Left kidney (tissue), 8 donors: ENCODE data around the gene VPS26A. TPM values are rescaled to one million over a fixed set of nuclear protein-coding genes. Genes with fewer than 3 reads are reported as not detected.

Source experiments
- DNase-seq: peaks from one replicate; pipeline ENCODE4 v3.0.0-alpha.2; 2013
- long read RNA-seq, 8 donors: transcript quantifications; one replicate each; lab custom pipeline, GENCODE V29; 2026
- polyA plus RNA-seq: library from polyadenylated mRNA; unstranded; fragments of 120-200 nt; gene quantifications from one replicate; pipeline ENCODE4 v1.2.1, GENCODE V29; 2013; ENCODE audit not compliant: insufficient read length

VPS26A gene
- 94.5 TPM for polyA plus RNA-seq
- long read RNA-seq, donor 1, transcript VPS26A-201 (9 exons, 2,697 nt), result major isoform, 22 of 34 reads
- long read RNA-seq, donor 1, partial matches to known transcripts, result 11 of 34 reads
- long read RNA-seq, donor 1, other reads (novel, unspliced or antisense), result 0 of 34 reads
- long read RNA-seq, donor 2, transcript VPS26A-201 (9 exons, 2,697 nt), result major isoform, 18 of 36 reads
- long read RNA-seq, donor 2, partial matches to known transcripts, result 18 of 36 reads
- long read RNA-seq, donor 2, other reads (novel, unspliced or antisense), result 0 of 36 reads
- long read RNA-seq, donor 3, transcript VPS26A-201 (9 exons, 2,697 nt), result major isoform, 14 of 29 reads
- long read RNA-seq, donor 3, partial matches to known transcripts, result 14 of 29 reads
- long read RNA-seq, donor 3, other reads (novel, unspliced or antisense), result 0 of 29 reads
- long read RNA-seq, donor 4, partial matches to known transcripts, result 0 of 1 reads
- long read RNA-seq, donor 4, other reads (novel, unspliced or antisense), result 0 of 1 reads
- long read RNA-seq, donor 5, transcript VPS26A-201 (9 exons, 2,697 nt), result major isoform, 25 of 41 reads
- long read RNA-seq, donor 5, partial matches to known transcripts, result 16 of 41 reads
- long read RNA-seq, donor 5, other reads (novel, unspliced or antisense), result 0 of 41 reads
- long read RNA-seq, donor 6, transcript VPS26A-201 (9 exons, 2,697 nt), result major isoform, 24 of 35 reads
- long read RNA-seq, donor 6, partial matches to known transcripts, result 11 of 35 reads
- long read RNA-seq, donor 6, other reads (novel, unspliced or antisense), result 0 of 35 reads
- long read RNA-seq, donor 7, transcript VPS26A-201 (9 exons, 2,697 nt), result major isoform, 28 of 48 reads
- long read RNA-seq, donor 7, partial matches to known transcripts, result 19 of 48 reads
- long read RNA-seq, donor 7, other reads (novel, unspliced or antisense), result 0 of 48 reads
- long read RNA-seq, donor 8, transcript VPS26A-201 (9 exons, 2,697 nt), result major isoform, 10 of 20 reads
- long read RNA-seq, donor 8, partial matches to known transcripts, result 9 of 20 reads
- long read RNA-seq, donor 8, other reads (novel, unspliced or antisense), result 0 of 20 reads

DNA sequence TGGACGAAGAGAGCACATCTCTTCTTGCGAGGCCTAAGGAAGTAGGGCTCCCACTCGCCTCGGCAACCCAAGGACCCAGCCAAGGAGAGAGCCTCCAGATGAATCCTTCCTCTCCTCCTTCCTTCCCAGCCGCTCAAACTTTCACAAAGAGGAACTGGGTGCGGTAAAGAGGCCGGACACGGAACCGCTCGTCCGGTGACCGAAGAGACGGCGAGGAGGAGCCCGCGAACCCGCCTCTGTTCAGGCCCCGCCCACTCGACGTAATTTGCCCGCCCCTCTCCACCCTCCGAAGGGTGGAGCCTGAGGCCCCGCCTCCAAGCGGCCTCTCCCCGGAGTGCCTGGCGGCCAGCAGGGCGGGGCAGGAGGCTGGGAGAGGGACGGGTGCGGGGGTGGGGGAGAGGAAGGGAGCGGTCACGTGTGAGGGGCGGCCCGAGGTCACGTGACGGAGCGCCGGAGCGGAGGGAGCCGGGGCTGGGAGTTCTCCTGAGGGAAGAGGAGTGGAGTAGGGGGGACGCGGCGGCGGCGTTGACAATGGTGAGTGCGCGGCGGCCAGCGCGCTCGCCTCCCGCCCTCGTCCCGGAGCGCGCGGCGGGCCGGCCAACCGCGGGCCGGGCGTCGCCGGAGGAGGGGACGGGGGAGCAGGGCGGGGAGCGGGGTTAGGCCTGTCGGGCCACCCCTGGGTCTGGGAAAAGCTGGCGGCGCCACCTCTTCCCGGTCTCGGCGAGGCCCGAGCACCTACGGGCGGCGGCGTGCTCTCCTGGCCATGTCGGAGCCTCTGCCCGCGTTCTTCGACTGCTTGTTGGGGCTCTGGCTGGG lies at the start of gene VPS26A:
TSS of gene VPS26A (plus strand) at position 432 of the 816 bp plus-strand sequence. CDS start at position 532, 100 bp downstream.
- peak; percentile 98 for DNase-seq

DNA sequence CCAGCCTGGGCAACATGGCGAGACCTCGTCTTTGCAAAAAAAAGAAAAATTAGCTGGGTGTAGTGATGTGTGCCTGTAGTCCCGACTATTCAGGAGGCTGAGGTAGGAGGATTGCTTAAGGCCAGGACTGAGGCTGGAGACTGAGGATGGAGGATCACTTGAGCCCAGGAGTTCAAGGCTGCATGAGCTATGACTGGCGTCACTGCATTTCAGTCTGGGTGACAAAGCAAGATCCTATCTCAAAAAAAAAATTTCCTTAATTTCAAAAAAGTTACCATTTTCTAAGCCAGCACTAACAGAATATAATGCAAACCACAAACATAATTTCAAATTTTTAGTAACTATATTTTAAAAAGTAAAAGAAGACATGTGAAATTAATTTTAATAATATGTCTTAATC lies 49.4 kb upstream of the VPS26A start:
- DNase-seq, result no peak

DNA sequence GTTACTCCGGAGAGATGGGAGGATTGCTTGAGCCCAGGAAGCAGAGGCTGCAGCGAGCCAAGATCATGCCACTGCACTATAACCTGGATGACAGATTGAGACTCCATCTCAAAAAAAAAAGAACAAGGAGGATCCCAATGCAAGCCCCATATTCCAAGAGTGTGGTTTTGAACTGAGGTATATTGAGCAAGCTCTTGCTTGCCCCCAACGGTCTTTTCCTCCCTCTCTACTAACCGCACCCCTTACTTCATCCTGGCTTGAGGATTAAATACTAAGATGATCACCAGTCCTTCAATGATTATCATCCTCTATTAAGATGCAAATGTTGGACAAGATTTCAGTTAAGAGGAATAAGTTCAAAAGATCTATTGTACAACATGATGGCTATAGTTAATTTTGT lies 48.5 kb upstream of the VPS26A start:
- no peak for DNase-seq

DNA sequence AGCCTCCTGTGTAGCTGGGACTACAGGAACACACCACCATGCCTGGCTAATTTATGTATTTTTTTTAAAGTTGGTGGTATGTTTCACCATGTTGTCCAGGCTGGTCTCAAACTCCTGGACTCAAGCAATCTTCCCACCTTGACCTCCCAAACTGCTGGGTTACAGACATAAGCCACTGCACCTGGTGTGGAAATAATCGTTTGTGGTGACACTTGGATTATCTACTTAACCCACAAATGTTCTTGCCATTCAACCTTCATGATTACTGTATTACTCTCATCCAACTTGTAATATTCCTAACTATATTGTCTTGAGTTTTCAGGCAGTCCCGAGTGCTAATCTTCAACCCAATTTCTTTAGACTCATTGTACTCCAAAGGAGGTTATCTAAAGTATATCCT lies 45.7 kb upstream of the VPS26A start:
- no peak for DNase-seq

DNA sequence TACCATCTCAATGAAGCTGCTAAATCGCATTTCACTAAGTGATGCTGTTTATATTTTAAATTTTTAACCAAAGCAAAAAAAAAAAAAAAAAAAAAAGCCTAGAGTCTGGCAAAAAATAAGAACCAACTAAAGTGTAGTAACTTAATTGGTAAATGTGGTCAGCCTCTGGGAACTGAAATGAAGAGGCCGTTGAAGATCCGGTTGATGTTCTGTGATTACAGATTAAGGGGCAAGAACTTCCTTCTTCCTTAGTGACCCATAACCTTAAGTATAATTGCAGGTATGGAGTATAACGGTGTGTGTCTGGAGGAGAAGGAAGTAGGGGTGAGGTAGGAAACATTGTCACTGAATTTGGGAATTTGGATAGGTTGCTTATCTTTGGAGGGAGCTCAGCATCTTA lies 43.8 kb upstream of the VPS26A start:
- DNase-seq, result no peak

DNA sequence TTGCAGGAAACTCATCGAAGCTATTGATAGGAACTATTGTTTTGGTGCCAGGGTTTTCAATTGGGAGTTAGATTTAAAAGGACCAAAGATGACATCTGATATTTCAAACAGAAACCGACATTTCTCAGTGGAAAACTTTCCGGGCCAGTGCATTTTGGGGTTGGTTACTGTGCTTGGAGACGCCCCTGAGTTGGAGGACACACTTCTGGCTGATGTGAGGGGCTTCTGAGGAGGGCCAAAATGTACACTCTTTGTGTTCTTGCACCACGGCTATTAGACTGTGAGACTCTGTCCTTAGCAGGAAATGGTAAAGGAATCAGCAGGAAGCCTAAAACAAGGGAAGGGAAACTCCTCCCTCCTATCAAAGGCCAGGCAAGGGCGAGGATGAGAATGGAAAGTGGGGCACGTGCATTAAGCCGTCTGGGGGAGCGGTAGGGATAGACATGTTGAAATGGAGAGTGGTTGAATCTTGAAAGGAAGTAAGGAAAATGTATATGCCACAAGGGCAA lies 37.9 kb upstream of the VPS26A start:
- no peak for DNase-seq

DNA sequence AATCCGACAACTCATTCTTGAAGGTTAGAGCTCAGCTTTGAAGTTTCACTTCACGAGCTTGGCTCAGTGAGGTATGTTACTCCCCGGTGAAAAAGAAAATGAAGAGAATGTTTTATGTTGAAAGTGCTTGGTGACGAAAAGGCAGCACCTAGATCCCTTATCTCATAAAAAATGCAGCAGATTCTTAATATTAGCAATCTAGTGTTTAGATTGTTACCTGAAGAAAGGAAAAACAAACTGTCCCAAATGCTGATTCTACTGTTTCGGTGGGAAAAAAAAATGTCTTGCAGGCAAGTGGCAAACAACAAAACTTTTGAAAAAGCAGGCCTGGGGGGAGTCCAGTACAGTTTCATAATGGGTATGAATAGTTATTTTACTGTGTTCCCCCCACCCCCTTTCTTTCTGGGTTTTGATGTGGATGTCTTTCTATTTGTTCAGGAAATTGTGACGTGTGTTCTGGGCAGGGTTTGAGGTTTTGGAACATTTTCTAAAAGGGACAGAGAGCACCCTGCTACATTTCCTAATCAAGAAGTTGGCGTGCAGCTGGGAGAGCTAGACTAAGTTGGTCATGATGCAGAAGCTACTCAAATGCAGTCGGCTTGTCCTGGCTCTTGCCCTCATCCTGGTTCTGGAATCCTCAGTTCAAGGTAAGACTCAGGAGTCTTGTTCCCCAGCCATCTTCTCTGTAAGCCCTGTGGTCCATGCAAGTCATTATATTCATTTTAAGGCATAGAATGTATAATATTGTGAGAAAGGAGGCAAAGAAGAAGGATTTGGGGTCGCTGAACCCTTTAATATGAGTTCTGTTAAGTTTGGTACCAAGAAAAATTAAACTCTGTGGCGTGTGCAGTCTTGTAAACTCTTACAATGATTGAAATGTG lies 36.1 kb upstream of the VPS26A start, which contains the start of gene SRGN:
TSS of gene SRGN (plus strand) at position 514 of the 881 bp plus-strand sequence. CDS start at position 569, 55 bp downstream.
- no peak for DNase-seq

DNA sequence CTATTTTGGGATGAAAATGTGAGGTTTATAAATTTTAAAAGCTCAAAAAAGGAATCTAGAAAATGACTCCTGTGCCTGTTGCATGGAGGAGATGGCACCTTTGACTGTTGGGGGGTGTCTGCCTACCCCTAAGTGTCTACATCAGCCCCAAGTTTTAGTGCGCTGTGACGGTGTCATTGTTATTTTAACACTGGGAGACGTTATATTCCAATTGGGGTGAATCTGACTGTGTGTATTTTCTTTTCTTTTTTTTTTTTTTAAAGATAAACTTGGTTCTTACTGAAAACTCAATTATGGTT lies 35.6 kb upstream of the VPS26A start:
- DNase-seq, result no peak

DNA sequence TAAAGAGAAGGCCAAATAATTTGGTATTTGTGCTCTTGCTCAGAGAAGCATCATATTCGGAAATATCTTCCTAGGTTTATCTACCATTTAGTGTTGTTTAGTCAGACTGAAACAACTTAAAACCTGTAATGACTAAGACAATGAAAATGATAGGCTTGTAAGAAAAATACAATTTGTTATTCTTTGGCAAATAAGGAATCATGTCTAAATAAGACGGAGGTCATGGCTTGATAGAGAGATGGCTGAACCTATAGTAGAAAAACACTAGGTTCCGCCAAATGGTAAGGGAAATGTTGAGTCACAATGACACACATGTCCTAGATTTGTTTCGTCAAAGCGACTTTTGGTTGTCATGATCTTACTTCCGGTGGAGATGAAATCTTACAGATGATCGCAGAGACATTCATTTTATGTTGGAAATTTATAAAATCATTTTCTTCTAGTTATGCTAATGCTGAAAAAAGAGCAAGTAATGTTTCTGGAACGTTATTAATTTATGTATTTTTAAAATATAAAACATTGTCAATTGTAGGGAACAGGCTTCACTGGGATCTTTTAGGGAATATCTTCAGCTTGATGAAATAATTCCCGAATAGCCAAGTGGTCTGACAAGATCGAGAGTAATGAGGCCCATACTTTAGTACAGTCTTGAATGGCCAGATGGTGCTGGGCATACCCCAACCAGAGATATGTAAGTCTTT lies 35.0 kb upstream of the VPS26A start:
- DNase-seq, result no peak

DNA sequence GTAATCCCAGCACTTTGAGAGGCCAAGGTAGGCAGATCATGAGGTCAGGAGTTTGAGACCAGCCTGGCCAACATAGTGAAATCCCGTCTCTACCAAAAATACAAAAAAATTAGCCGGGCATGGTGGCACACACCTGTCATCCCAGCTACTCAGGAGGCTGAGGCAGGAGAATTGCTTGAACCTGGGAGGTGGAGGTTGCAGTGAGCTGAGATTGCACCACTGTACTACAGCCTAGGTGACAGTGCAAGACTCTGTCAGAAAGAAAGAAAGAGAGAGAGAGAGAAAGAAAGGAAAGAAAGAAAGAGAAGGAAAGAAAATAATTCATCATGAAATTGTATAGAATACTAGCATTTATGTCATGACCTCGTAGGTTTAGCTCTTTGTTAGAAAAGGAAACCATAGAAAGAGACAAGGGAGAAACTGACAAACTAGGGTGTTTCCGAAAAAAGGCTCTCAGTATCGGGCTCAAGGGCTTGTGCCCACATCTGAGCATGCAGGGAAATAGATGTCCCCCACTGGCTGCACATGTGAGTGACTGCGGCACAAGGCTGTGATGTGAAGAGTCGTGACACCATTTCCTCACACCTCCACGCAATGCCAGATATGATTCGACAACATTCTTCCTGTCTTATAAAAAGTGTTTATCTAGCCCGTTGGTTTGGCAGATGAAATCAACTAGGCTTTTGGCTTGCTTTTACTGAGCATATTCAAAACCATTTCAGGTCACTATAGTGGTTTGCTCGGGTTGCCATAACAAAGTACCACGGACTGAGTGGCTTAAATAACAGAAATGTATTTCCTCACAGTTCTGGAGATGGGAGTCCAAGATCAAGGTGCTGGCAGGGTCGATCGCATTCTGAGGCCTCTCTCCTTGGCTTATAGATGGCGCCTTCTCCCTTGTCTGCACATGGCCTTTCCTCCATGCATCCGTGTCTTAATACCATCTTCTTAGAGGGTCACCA lies 34.1 kb upstream of the VPS26A start:
- DNase-seq, result no peak

DNA sequence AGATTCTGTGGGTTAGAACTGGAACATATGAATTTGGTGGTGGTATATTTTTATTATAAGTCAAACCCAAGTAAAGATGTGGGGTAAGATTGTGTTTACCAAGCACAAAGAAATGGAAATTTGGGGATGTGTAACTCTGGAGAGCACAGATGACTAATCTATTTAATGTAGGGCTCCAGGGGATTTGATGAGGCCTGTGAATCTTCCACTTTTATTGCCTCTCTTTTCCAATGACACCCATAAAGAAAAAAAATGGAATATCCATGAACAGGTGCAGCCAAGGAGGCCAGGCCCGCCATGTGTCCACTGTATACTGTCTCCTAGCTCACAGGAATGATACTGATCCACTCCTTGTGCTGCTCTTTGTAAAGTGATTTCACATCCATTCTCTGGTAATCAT lies 33.3 kb upstream of the VPS26A start:
- no peak for DNase-seq

DNA sequence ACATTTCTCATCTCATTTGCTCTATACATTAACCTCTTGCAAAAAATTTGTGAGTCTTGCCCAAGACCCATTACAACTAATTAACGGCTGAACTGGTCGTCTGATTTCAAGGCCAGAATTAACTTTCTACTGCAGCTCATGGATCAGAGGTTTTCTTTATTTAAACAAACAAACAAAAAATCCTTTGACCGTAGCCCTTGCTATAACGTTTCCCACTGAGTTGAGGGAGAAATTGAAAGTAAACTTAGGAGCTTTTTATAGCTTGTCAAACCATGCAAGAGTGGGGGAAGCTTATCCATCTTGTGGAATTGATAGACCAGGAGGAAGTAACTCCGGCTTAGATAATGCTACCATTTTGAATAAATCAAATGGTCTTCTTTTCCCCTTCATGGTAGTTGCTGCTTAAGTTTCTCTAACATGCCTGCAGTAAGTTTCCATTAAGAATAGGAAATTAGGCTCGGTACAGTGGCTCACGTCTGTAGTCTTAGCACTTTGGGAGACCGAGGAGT lies 32.8 kb upstream of the VPS26A start:
- DNase-seq, result no peak

DNA sequence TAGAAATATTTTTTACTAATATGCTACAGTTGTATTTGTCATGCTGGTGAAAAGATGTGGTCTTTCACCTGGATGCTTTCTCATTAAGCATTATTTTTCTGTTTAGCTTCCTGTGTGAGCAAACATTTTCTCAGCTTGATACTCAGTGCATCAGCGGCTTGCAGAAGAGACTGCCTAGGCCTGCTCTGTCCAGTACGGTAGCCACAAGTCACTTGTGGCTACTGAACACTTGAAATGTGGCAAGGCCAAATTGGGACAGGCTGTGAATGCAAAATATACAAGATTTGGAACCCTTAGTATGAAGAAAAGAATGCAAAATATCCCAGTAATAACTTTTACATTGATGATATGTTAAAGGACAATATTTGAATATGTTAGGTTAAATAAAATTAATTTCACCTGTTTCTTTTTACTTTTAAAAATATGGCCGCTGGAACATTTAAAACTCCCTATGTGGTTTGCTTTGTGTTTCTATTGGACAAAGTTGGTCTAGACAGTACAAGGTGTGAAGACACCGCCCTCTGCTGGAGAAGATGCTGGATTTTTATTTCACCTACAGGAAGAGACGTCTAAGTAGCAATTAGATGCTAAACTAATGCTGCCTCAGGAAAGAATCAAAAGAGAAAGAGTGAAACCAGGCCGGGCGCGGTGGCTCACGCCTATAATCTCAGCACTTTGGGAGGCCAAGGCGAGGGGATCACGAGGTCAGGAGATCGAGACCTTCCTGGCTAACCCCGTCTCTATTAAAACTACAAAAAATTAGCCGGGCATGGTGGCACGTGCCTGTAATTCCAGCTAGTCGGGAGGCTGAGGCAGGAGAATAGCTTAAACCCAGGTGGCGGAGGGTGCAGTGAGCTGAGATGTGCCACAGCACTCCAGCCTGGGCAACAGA lies 30.8 kb upstream of the VPS26A start:
- DNase-seq, result peak; percentile 79

DNA sequence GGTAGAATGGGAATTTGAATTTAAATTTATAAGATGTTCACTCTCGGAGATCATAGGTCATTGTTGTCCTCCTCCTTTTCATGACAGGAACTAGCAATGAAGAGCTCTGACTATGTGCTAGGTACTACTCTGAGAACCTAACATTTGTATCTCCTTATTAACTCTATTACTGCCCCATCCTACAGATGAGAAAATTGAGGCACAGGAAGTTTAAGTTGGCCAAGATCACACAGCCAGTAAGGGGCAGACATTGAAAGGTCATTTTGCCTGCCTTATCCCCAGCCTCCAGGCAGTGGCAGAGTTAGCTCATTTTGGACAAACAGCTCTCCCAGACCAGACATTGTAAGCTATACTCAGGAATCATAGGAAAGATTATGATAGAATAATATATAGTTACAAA lies 30.0 kb upstream of the VPS26A start:
- no peak for DNase-seq

DNA sequence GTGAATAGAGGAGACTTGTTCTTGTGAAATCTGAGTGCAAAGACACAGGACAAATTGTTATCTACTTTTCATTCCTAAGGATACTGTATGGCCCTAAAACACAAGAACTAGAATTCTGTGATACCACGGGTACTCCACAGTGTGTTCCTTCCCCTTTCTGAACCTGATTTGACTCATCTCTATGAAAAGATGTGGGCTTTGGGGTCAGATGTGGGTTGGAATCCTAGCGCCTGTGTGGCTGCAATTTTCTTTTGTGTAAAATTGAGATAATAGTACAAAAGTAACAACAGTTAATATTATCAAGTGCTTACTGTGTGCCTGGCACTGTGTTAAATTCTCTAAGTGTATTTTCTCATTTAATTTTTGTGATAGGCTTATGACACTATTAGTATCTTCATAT lies 27.9 kb upstream of the VPS26A start:
- DNase-seq, result no peak

DNA sequence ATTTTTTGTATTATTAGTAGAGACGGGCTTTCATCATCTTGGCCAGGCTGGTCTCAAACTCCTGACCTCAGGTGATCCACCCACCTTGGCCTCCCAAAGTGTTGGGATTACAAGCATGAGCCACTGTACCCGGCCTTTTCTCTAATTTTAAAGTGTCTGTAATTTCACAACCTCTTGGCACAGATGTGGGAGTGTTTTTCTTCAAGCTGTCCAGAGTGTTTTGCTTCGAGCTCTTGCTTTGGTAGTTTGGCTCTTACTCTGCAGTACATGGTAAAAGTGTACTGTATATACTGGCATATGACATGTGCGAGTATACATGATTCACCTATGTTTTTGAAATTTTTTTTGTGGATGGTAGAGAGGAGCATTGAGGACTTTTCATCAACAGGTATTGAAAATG lies 26.2 kb upstream of the VPS26A start:
- no peak for DNase-seq

DNA sequence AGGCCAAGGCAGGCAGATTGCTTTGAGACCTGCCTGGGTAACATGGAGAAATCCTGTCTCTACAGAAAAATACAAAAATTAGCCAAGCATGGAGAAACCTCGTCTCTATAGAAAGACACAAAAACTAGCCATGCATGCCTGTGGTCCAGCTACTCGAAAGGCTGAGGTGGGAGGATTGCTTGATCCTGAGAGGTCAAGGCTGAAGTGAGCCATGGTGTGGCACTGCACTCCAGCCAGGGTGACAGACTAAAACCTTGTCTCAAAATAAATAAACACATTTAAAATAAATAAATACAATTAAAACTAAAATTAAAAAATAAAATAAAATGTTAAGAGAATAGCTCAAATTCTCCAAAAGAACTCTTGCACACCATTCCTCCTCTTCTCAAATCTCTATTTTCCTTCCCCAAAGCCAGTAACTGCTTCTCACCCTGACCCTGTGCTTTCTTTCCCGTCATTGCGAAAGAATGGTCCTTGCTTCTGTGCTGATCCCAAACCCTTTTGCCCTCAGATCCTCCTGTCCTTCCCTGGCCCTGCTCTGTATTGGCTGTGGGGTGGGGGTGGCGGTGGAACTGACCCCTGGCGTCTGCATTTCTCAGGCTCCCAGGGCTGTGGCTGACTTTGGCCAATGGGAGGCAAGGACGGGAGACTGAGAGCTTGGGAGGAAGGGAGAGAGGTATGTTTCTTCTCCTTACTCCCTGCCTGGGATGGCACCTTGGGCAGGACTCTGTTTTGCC lies 23.7 kb upstream of the VPS26A start:
- no peak for DNase-seq
